ENCODE measurements around the gene MAP1S. TPM values are rescaled to one million over a fixed set of nuclear protein-coding genes. Genes with fewer than 3 reads are reported as not detected.
"Not testable (repeated sequence)": the region's sequence is repeated elsewhere in the genome, so short reads cannot be mapped to it uniquely, and the experiment has no call there.

The MAP1S gene
- total RNA-seq, 2 experiments from 2014 or later = 53.8 to 54.7 TPM

DNA sequence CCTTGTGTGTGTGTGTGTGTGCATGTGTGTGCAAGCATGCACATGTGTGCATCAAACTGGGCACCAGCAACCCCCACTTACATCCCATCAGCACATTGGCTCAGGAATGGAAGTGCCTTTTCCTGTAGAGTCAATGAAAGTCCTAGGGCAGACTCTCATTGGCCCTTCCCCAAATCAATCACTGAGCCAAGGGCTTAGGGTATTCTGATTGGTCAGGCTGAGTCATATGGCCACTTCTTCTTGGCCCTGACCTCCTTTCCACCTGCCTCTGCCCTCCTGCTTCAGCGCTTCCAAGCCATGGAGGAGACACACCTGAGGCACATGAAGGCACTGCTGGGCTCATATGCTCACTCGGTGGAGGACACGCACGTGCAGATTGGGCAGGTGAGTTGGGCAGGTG, 52.9 kb downstream of the MAP1S start:
- Mint-ChIP-seq H3K4me1 (ENCODE audit: low read depth) (peaks cover 18% of the 10 kb centered on the region), H3K9me3 (no peaks in the 10 kb centered on the region), H3K27ac (no peak overlapping the region), H3K4me3 (no peak overlapping the region), H3K27me3 (no peaks in the 10 kb centered on the region), H3K36me3 (ENCODE audit: low read depth) (peaks cover 35% of the 10 kb centered on the region)
- intact Hi-C loops (cut with micrococcal nuclease) = no loop called here
- ATAC-seq (no peak), DNase-seq (peak; percentile 37)
- CTCF ChIA-PET = interaction anchor here (1.0 to 1.4 kb wide), 3 partner anchors 12 to 68 kb away, joined by 3 to 4 read pairs (median 3); no protein-coding TSS in a partner anchor
- TF ChIP-seq, protein P1, sequence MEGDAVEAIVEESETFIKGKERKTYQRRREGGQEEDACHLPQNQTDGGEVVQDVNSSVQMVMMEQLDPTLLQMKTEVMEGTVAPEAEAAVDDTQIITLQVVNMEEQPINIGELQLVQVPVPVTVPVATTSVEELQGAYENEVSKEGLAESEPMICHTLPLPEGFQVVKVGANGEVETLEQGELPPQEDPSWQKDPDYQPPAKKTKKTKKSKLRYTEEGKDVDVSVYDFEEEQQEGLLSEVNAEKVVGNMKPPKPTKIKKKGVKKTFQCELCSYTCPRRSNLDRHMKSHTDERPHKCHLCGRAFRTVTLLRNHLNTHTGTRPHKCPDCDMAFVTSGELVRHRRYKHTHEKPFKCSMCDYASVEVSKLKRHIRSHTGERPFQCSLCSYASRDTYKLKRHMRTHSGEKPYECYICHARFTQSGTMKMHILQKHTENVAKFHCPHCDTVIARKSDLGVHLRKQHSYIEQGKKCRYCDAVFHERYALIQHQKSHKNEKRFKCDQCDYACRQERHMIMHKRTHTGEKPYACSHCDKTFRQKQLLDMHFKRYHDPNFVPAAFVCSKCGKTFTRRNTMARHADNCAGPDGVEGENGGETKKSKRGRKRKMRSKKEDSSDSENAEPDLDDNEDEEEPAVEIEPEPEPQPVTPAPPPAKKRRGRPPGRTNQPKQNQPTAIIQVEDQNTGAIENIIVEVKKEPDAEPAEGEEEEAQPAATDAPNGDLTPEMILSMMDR (IDR thresholded peaks at IDR 0.05) = no peak
- POLR2A ChIA-PET = no interaction called here

DNA sequence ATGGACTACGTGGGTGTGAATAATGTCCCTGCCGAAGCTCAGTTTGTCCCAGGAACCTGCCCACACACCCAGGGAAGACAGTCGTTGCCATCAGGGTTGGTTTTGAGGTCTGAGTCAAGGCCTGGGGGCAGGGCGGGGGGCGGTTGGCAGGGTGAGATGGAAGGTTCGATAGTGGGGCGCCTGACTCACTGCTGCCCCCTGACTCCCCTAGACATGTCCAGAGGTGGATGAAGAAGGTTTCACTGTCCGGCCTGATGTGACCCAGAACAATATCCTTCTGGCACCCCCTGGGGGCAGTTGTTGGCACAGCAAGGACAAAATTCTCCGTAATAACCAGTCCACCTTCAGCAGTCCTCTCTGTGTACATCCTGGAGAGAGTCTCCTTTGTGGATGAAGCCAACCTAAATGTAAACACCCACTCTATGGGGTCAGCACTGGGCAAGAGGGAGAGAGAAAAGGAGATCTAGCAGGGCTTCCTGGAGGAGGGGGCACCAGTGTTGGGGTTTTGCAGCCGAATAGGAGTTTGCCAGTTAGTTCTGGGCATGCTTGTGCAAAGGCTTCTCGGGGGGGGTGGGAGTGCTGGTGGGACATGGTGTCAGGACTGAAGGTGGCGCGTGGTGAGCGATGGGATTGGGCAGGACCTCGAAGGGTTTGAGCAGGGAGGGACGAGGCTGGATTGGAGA, 56.1 kb downstream of the MAP1S start:
- TF ChIP-seq, protein P1 (IDR thresholded peaks at IDR 0.05) = peak; percentile 55
- CTCF ChIA-PET = interaction anchor here (0.7 to 2.7 kb wide), 14 partner anchors 9 to 278 kb away, joined by 3 to 15 read pairs (median 4); no protein-coding TSS in a partner anchor
- Mint-ChIP-seq H3K36me3 (ENCODE audit: low read depth) (peaks cover 34% of the 10 kb centered on the region), H3K4me3 (no peak overlapping the region), H3K27me3 (no peaks in the 10 kb centered on the region), H3K4me1 (ENCODE audit: low read depth) (peaks cover 29% of the 10 kb centered on the region), H3K9me3 (no peaks in the 10 kb centered on the region), H3K27ac (no peak overlapping the region)
- intact Hi-C loops (cut with micrococcal nuclease) = no loop called here
- DNase-seq = peak; percentile 62
- POLR2A ChIA-PET = interaction anchor here (0.7 to 0.9 kb wide), 2 partner anchors 13 to 24 kb away, joined by 3 read pairs; partner anchors contain the start of gene FCHO1
- ATAC-seq = no peak

DNA sequence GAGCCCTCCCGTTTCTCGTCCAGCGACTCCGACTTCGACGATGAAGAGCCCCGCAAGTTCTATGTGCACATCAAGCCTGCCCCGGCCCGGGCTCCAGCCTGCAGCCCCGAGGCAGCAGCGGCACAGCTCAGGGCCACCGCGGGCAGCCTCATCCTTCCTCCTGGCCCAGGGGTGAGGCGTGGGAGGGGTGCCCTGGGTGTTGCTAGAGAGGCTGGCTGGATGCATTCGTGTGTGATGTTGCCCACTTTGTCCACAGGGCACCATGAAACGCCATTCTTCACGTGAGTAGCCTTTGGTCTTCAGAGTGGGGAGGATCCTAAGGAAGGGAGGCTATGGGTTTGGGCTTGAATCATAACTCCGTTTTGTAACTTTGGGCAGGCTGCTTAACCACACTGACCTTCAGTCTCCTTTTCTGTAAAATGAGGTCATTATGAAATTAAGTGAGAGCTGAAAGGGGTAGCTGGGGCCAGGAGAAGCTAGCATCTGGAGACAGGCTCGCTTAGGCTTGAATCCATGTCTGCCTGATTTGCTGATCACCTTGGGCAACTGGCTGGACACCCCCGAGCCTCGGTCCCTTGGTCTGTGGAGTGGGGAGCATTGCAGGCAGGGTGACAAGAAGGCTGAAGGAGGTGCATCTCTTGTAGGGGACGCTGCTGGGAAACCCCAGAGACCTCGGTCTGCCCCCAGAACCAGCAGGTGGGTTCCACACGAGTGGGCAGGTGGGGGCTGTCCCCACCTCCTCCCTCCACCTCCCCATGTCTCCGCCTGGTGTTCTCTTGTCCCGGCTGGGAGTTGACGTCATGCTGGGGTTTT, 56.9 kb downstream of the MAP1S start:
- ChIA-PET CTCF (interaction anchor here (1.5 to 2.7 kb wide), 4 partner anchors 10 to 71 kb away, joined by 3 to 15 read pairs (median 8); no protein-coding TSS in a partner anchor), POLR2A (interaction anchor here (0.7 kb wide), 2 partner anchors 25 to 124 kb away, joined by 3 read pairs; partner anchors contain the start of gene FCHO1)
- Mint-ChIP-seq H3K27me3 (no peaks in the 10 kb centered on the region), H3K4me1 (ENCODE audit: low read depth) (peaks cover 29% of the 10 kb centered on the region), H3K4me3 (no peak overlapping the region), H3K36me3 (ENCODE audit: low read depth) (peaks cover 32% of the 10 kb centered on the region), H3K27ac (peak overlapping the region; percentile 81), H3K9me3 (no peaks in the 10 kb centered on the region)
- intact Hi-C loops (cut with micrococcal nuclease) = no loop called here
- ATAC-seq = peak; percentile 54
- peak; percentile 48 for DNase-seq
- TF ChIP-seq, protein P1 (IDR thresholded peaks at IDR 0.05) = no peak

DNA sequence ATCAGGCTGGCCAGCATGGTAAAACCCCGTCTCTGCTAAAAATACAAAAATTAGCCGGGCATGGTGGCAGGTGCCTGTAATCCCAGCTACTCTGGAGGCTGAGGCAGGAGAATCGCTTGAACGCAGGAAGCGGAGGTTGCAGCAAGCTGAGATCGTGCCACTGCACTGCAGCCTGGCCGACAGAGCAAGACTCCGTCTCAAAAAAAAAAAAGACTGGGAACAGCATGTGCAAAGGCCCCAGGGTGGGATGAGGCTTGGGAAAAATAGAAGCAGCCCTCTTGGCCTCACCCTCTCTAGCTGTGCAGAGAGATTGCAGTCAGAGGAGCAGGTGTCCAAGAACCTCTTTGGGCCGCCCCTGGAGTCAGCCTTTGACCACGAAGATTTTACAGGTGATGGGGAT, 58.6 kb downstream of the MAP1S start:
- Mint-ChIP-seq H3K36me3 (ENCODE audit: low read depth) (peaks cover 31% of the 10 kb centered on the region), H3K4me1 (ENCODE audit: low read depth) (peaks cover 29% of the 10 kb centered on the region)
- H3K27ac Mint-ChIP-seq; H3K9me3 Mint-ChIP-seq; ATAC-seq; DNase-seq; H3K27me3 Mint-ChIP-seq; intact Hi-C loops (cut with micrococcal nuclease); H3K4me3 Mint-ChIP-seq: not testable (repeated sequence)
- CTCF ChIA-PET = interaction anchor here (2.7 kb wide), 1 partner anchor 73 kb away, joined by 15 read pairs; no protein-coding TSS in a partner anchor
- POLR2A ChIA-PET = interaction anchor here (1.5 kb wide), 1 partner anchor 155 kb away, joined by 3 read pairs; the partner anchor contains the start of gene CCDC124

- ChIA-PET POLR2A (interaction anchor here (1.5 kb wide), 1 partner anchor 154 kb away, joined by 3 read pairs; the partner anchor contains the start of gene CCDC124), CTCF (no interaction called here)
- Mint-ChIP-seq H3K9me3 (no peaks in the 10 kb centered on the region), H3K27me3 (no peaks in the 10 kb centered on the region), H3K4me3 (no peak overlapping the region), H3K27ac (no peak overlapping the region), H3K4me1 (ENCODE audit: low read depth) (peaks cover 29% of the 10 kb centered on the region), H3K36me3 (ENCODE audit: low read depth) (peaks cover 30% of the 10 kb centered on the region)
- peak; percentile 75 for DNase-seq
- TF ChIP-seq, protein P1 (IDR thresholded peaks at IDR 0.05) = no peak
- ATAC-seq = peak; percentile 68
- intact Hi-C loops (cut with micrococcal nuclease) = no loop called here
Measured at GRCh38 chr19:17778251-17778967, 59.1 kb downstream of the MAP1S start.
